GM21515 (cell line): Measurements from ENCODE around the gene UPK1A.
A peak's percentile ranks its signal among the peaks of the same experiment; 100 is the strongest.
"Not testable (repeated sequence)": the region's sequence is repeated elsewhere in the genome, so short reads cannot be mapped to it uniquely, and the experiment has no call there.

Source experiments
- ATAC-seq: cut with Tn5 transposase; IDR thresholded peaks from one replicate; pipeline ENCODE4 v1.9.1; 2021; ENCODE audit not compliant: unreplicated experiment

The UPK1A gene

GRCh38 chr19:35689836-35690235 lies 23.5 kb downstream of the UPK1A start:
- ATAC-seq = no peak

- ATAC-seq = not testable (repeated sequence)
Observed at GRCh38 chr19:35691106-35691505, 24.8 kb downstream of the UPK1A start.

- ATAC-seq = no peak
Observed at GRCh38 chr19:35692010-35692409, 25.7 kb downstream of the UPK1A start.

- ATAC-seq = no peak
Observed at GRCh38 chr19:35693422-35693821, 27.1 kb downstream of the UPK1A start.

GRCh38 chr19:35693835-35694599 lies 27.7 kb downstream of the UPK1A start:
- peak; percentile 75 for ATAC-seq

GRCh38 chr19:35695895-35696422 lies 29.6 kb downstream of the UPK1A start:
- no peak for ATAC-seq

DNA sequence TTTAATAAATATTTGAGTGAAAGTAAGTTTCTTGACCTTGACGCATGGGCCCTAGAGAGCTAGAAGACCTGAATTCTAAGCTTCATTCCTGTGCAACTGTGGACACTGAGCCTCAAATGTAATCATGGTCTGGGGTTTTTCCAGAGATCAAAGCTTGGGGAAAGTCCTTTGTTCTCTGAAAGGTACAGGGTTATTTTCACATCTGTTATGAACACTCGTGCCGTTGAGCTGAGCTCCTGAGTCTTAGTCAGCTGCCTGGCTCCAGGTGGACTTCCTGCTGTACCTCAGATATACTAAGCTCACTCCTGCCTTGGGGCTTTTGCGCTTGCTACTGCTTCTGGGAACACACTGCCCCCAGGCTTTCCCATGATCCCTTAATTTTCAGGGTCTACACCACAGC lies 30.5 kb downstream of the UPK1A start:
- ATAC-seq = no peak

GRCh38 chr19:35702223-35703012 lies 36.1 kb downstream of the UPK1A start:
- peak; percentile 90 for ATAC-seq

- no peak for ATAC-seq
Observed at GRCh38 chr19:35703343-35703742, 37.0 kb downstream of the UPK1A start.

DNA sequence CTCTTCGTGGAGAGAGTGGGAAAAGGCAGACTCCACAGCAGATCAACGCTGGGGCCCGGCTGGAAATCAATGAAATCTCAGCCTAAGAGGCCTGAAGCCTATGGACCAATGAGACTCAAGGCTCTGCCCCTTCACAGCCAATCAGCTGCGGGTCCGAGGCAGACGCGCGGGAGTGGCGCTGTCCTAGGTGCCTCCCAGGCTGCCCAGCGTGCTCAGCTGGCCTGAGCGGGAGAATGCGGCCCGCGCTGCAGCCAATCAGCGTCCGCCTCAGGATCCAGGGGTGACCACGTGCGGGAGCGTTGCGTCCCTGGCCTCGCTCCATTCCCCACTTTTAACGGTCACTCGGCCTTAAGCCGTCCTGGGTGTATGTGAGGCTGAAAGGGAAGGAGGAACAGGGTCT lies 37.9 kb downstream of the UPK1A start, which contains the start of gene ZBTB32:
Gene ZBTB32, plus strand, starts transcription at position 341 of the 400 bp plus-strand sequence. CDS start 10,069 bp downstream, outside the sequence.
- ATAC-seq = no peak

DNA sequence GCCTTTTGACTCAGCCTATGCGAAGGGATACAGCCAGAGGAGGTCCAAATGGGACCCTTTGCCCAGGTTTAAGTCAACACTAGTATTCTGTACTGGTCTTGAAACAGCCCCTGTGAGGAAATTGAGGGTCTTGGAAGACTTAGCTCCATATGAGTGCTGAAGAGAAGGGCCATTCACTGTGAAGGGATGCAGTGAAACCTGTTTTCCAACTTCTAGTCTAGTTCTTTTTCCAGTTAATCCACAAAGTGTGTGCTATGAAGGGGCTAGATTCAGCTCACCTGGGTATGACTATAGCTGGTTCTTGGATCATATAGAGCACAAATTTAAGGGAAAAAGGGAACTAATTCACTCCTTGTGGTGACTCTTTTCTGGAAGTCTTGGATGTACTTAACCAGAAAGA lies 42.1 kb downstream of the UPK1A start:
- ATAC-seq = no peak

GRCh38 chr19:35710784-35711723 lies 44.7 kb downstream of the UPK1A start:
- no peak for ATAC-seq

GRCh38 chr19:35712567-35713505 lies 46.5 kb downstream of the UPK1A start:
- ATAC-seq = peak; percentile 19

GRCh38 chr19:35713506-35713850 lies 47.2 kb downstream of the UPK1A start:
- no peak for ATAC-seq

DNA sequence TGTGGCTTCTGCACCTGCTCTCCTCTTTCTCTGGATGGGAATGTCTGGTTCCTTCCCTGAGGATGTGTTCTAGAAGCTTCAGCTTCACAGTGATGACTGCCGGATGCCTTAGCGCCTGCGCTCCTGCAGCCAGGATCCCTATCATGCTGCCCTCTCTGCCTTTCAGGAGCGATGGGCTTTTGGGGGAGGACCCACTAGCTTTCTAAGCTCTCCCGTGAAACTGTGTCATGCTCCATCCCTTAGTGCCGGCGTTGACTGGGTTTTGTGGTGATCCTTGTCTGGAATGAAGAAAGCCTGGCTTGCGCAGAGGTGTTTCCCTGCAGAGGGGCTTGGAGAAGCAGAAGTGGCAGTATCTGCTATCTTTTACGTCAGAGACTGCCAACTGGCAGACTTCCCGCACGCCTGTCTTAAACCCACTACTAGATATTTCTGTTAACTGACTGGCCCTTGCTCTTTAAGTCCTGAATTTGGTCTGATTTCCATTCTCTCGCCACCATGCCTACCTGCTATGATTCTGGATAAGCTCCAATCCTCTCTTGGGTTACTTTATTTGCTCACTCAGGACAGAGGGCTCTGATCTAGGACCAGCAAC lies 47.7 kb downstream of the UPK1A start:
- ATAC-seq = no peak

- ATAC-seq = no peak
Observed at GRCh38 chr19:35714601-35715354, 48.5 kb downstream of the UPK1A start.

- ATAC-seq = no peak
Observed at GRCh38 chr19:35715355-35715809, 49.1 kb downstream of the UPK1A start.

DNA sequence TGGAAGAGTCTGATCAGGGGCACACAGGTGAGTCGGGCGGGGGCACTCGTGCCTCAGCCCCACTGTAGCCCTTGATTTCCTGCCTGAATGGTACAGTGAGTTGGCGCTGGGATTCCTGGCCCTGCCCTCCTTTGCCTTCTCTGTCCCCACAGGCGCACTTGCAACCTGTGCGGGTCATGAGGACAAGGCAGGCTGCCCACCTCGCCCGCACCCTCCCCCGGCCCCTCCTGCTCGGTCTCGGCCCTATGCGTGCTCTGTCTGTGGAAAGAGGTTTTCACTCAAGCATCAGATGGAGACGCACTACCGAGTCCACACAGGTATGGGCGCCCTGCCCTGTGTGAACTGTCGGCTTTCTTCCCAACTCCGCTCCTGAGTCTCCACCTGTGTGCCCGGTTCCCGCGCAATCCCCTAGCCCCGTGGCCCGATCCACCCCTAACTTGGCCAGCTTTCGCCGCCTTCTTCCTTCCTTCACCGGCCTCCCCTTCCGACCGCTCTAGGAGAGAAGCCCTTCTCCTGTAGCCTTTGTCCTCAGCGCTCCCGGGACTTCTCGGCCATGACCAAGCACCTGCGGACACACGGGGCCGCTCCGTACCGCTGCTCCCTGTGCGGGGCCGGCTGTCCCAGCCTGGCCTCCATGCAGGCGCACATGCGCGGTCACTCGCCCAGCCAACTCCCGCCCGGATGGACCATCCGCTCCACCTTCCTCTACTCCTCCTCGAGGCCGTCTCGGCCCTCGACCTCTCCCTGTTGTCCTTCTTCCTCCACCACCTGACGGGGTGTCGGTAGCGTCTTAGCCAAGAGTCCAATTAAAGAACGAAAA lies 49.9 kb downstream of the UPK1A start:
- ATAC-seq = peak; percentile 0
